MCF 10A (cell line): ENCODE results near the gene PARP8. TPM values are rescaled to one million over a fixed set of nuclear protein-coding genes. Genes with fewer than 3 reads are reported as not detected.

ENCODE experiments used
- BruUV-seq: library from RNA; stranded (reverse); fragments of 400-500 nt; replicated peaks from 2 replicates; lab custom pipeline; 2021; lab: Mats Ljungman, UMichigan
- CTCF ChIA-PET: fragments of 300-600 bp; sonication (Branson Sonifier 250); formaldehyde crosslinking; extraction: SDS; loops from one replicate; lab custom pipeline; 2021; ENCODE audit warnings: antibody characterized with exemption, inconsistent platforms; lab: Yijun Ruan, JAX
- POLR2A ChIA-PET: fragments of 300-600, 350-650 bp; sonication (Branson Sonifier 250); formaldehyde crosslinking; extraction: SDS; loops from one replicate; lab custom pipeline; 2020; ENCODE audit warnings: antibody characterized with exemption, inconsistent platforms; lab: Yijun Ruan, JAX
- DNase-seq: peaks from one replicate; pipeline ENCODE4 v3.0.0-alpha.2; 2018; ENCODE audit not compliant: unreplicated experiment
- H3K27ac Mint-ChIP-seq: one replicate; pipeline ENCODE4 v1.8.0; 2022; ENCODE audit warnings: mild to moderate bottlenecking, low read depth, mixed read lengths; ENCODE audit not compliant: unreplicated experiment
- H3K27me3 Mint-ChIP-seq: one replicate; pipeline ENCODE4 v1.8.0; 2022; ENCODE audit warnings: mixed read lengths; ENCODE audit not compliant: insufficient read depth, unreplicated experiment
- H3K36me3 Mint-ChIP-seq: one replicate; pipeline ENCODE4 v1.8.0; 2022; ENCODE audit warnings: mild to moderate bottlenecking, moderate library complexity, mixed read lengths; ENCODE audit not compliant: insufficient read depth, unreplicated experiment
- H3K4me1 Mint-ChIP-seq: one replicate; pipeline ENCODE4 v1.8.0; 2022; ENCODE audit warnings: mixed read lengths; ENCODE audit not compliant: insufficient read depth, unreplicated experiment
- H3K4me3 Mint-ChIP-seq: one replicate; pipeline ENCODE4 v1.8.0; 2022; ENCODE audit warnings: mild to moderate bottlenecking, moderate library complexity, mixed read lengths; ENCODE audit not compliant: unreplicated experiment
- H3K9me3 Mint-ChIP-seq: one replicate; pipeline ENCODE4 v1.8.0; 2022; ENCODE audit warnings: mixed read lengths; ENCODE audit not compliant: unreplicated experiment
- CTCF ChIP-seq: fragments of 200-600 bp; IDR thresholded peaks from one replicate; pipeline ENCODE4 v1.8.0; 2022; ENCODE audit warnings: antibody characterized with exemption, mild to moderate bottlenecking; ENCODE audit not compliant: unreplicated experiment
- intact Hi-C: fragments of 100-400 bp; cut with micrococcal nuclease; formaldehyde crosslinking; loops from 2 replicates; pipeline ENCODE4 v1.14.1; 2022
- total RNA-seq: library from RNA; stranded (reverse); gene quantifications from 2 replicates; pipeline ENCODE4 v1.2.3, GENCODE V29; 2022

PARP8 gene
- total RNA-seq, 1 experiment from 2014 or later, result 31.2 TPM

- no peak for TF ChIP-seq CTCF
- CTCF ChIA-PET, result interaction anchor here (0.5 to 0.7 kb wide), 2 partner anchors 82 to 198 kb away, joined by 3 to 4 read pairs; no protein-coding TSS in a partner anchor
- intact Hi-C loops, result no loop called here
- no TSS peak for BruUV-seq
- POLR2A ChIA-PET, result interaction anchor here (1.0 to 1.2 kb wide), 2 partner anchors 13 to 80 kb away, joined by 3 read pairs; no protein-coding TSS in a partner anchor
- Mint-ChIP-seq H3K27ac (no peak overlapping the region), H3K9me3 (no peaks in the 10 kb centered on the region), H3K27me3 (no peaks in the 10 kb centered on the region), H3K4me3 (no peak overlapping the region), H3K36me3 (no peaks in the 10 kb centered on the region), H3K4me1 (peaks cover 21% of the 10 kb centered on the region)
- no peak for DNase-seq
These were observed 82.7 kb downstream of the PARP8 start for GRCh38 chr5:50749181-50749580.

GRCh38 chr5:50749873-50750272 is 83.4 kb downstream of the PARP8 start:
- POLR2A ChIA-PET, result no interaction called here
- CTCF ChIA-PET, result no interaction called here
- Mint-ChIP-seq H3K36me3 (no peaks in the 10 kb centered on the region), H3K9me3 (no peaks in the 10 kb centered on the region), H3K4me3 (no peak overlapping the region), H3K27ac (no peak overlapping the region), H3K4me1 (peaks cover 15% of the 10 kb centered on the region), H3K27me3 (no peaks in the 10 kb centered on the region)
- BruUV-seq, result no TSS peak
- intact Hi-C loops, result loop anchor here (2.0 to 5.0 kb wide), 3 partner anchors 238 to 423 kb away; partner anchors contain the start of gene EMB
- DNase-seq, result no peak
- no peak for TF ChIP-seq CTCF

GRCh38 chr5:50751064-50751657 is 84.7 kb downstream of the PARP8 start:
- BruUV-seq, result no TSS peak
- H3K4me1 Mint-ChIP-seq, result peaks cover 7% of the 10 kb centered on the region
- no peaks in the 10 kb centered on the region for H3K9me3 Mint-ChIP-seq
- H3K36me3 Mint-ChIP-seq, result no peaks in the 10 kb centered on the region
- no peak overlapping the region for H3K27ac Mint-ChIP-seq
- DNase-seq, result peak; percentile 71
- H3K4me3 Mint-ChIP-seq, result no peak overlapping the region
- ChIA-PET CTCF (interaction anchor here (0.6 to 1.7 kb wide), 11 partner anchors 8 to 320 kb away, joined by 3 to 12 read pairs (median 5); partner anchors contain the start of genes EMB and PARP8), POLR2A (no interaction called here)
- intact Hi-C loops, result loop anchor here (1.0 to 5.0 kb wide), 5 partner anchors 83 to 424 kb away; partner anchors contain the start of gene EMB
- peak; percentile 65 for TF ChIP-seq CTCF
- H3K27me3 Mint-ChIP-seq, result no peaks in the 10 kb centered on the region

- no peak for TF ChIP-seq CTCF
- Mint-ChIP-seq H3K4me3 (no peak overlapping the region), H3K4me1 (peaks cover 6% of the 10 kb centered on the region), H3K27ac (no peak overlapping the region), H3K27me3 (no peaks in the 10 kb centered on the region), H3K36me3 (no peaks in the 10 kb centered on the region), H3K9me3 (no peaks in the 10 kb centered on the region)
- POLR2A ChIA-PET, result interaction anchor here (0.7 kb wide), 1 partner anchor 322 kb away, joined by 3 read pairs; no protein-coding TSS in a partner anchor
- no TSS peak for BruUV-seq
- CTCF ChIA-PET, result interaction anchor here (0.6 to 1.7 kb wide), 3 partner anchors 10 to 479 kb away, joined by 3 to 12 read pairs (median 7); partner anchors contain the start of gene PARP8
- intact Hi-C loops, result loop anchor here (5.0 kb wide), 2 partner anchors 240 to 425 kb away; no protein-coding TSS in a partner anchor
- no peak for DNase-seq
These were observed 86.4 kb downstream of the PARP8 start for GRCh38 chr5:50752800-50753199.
